Lower leg skin (tissue), 3 donors: Measurements from ENCODE around the gene CTNNBL1.

Experiments used
- CTCF ChIP-seq, 3 donors: fragments of 450-650 bp; IDR thresholded peaks; one replicate each; pipeline ENCODE4 v1.5.1; 2016; ENCODE audit warnings: antibody characterized with exemption in 3 of 3, mild to moderate bottlenecking in 3 of 3, moderate library complexity in 2 of 3
- POLR2A ChIP-seq, 2 donors: fragments of 450-650 bp; IDR thresholded peaks; one replicate each; pipeline ENCODE4 v1.6.1; 2016 to 2017; ENCODE audit warnings: antibody characterized with exemption in 2 of 2, mild to moderate bottlenecking in 1 of 2, moderate library complexity in 1 of 2

DNA sequence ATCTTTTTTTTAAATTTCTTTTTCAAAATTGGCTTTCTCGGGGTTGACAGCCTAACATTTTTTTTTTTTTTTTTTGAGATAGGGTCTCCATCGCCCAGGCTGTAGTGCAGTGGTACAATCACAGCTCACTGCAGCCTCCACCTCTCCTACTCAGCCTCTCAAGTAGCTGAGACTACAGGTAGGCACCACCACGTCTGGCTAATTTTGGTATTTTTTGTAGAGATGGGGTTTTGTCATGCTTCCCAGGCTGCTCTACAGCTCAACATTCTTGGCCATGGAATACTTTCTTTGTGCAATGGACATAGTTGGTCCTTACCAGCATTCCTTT, 6.4 kb upstream of the CTNNBL1 start:
- no peak for TF ChIP-seq CTCF (IDR thresholded peaks at IDR 0.05)
- no peak for TF ChIP-seq POLR2A (IDR thresholded peaks at IDR 0.05)
